Skeletal muscle tissue (tissue), 4 donors: ENCODE data around the gene AKAP9. TPM values are rescaled to one million over a fixed set of nuclear protein-coding genes. Genes with fewer than 3 reads are reported as not detected.
A peak's percentile ranks its signal among the peaks of the same experiment; 100 is the strongest.

Experiments
- H3K27ac ChIP-seq: one replicate; pipeline ENCODE4 v1.7.0; 2013; ENCODE audit warnings: mild to moderate bottlenecking, low read depth, low read length, inconsistent platforms
- H3K27me3 ChIP-seq, 3 donors: one replicate each; pipeline ENCODE4 v1.7.0; 2013; ENCODE audit warnings: low read length in 3 of 3; ENCODE audit not compliant: control insufficient read depth in 3 of 3, insufficient read depth in 3 of 3
- H3K36me3 ChIP-seq, 3 donors: one replicate each; pipeline ENCODE4 v1.7.0; 2013; ENCODE audit warnings: low read length in 3 of 3; ENCODE audit not compliant: control insufficient read depth in 3 of 3, insufficient read depth in 3 of 3
- H3K4me1 ChIP-seq, 3 donors: one replicate each; pipeline ENCODE4 v1.7.0; 2013; ENCODE audit warnings: low read length in 3 of 3, mild to moderate bottlenecking in 3 of 3; ENCODE audit not compliant: control insufficient read depth in 3 of 3, insufficient read depth in 3 of 3
- H3K4me3 ChIP-seq, 3 donors: one replicate each; pipeline ENCODE4 v1.7.0; 2013; ENCODE audit warnings: low read length in 3 of 3
- H3K9ac ChIP-seq, 3 donors: one replicate each; pipeline ENCODE4 v1.7.0; 2013; ENCODE audit warnings: low read length in 3 of 3, mild to moderate bottlenecking in 3 of 3, moderate library complexity in 2 of 3, low read depth in 1 of 3
- H3K9me3 ChIP-seq, 3 donors: one replicate each; pipeline ENCODE4 v1.7.0; 2013; ENCODE audit warnings: low read length in 3 of 3; ENCODE audit not compliant: control insufficient read depth in 3 of 3
- total RNA-seq: library from RNA; depleted of rRNA; stranded (reverse); fragments of >200 nt; gene quantifications from one replicate; pipeline ENCODE4 v1.2.3, GENCODE V29; 2014
- donor health status: Osteomylitis.

AKAP9 gene
- total RNA-seq, 1 donor from 2014 or later, result 57.9 TPM

DNA sequence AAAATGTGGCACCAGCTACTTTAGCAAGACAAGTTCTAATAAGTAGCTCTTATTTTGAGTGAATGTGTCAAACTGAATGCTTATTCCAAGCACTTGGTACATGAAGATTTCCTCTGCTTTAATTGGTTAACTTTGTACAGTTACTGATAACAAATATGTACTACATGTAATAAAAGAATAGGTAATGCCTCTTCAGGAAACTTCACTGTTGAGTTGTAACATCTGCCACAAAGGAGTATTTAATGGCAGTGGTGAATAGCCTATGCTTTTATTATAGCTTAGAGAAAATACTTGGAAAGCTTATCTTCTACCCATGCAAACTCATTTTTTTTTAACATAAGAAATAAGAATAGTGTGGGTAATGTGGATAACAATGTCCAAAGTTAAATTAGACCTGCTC is 111.0 kb downstream of the AKAP9 start:
- peak overlapping the region in 1 of 3 donors; percentile 46 for H3K9ac ChIP-seq
- no peaks in the 10 kb centered on the region for H3K27me3 ChIP-seq
- H3K36me3 ChIP-seq, result peaks cover 6 to 38% (median 24%) of the 10 kb centered on the region in 3 donors
- no peak overlapping the region for H3K4me3 ChIP-seq
- no peak overlapping the region for H3K27ac ChIP-seq
- H3K4me1 ChIP-seq, result peaks cover 2 to 7% (median 2%) of the 10 kb centered on the region in 3 donors
- no peaks in the 10 kb centered on the region for H3K9me3 ChIP-seq

DNA sequence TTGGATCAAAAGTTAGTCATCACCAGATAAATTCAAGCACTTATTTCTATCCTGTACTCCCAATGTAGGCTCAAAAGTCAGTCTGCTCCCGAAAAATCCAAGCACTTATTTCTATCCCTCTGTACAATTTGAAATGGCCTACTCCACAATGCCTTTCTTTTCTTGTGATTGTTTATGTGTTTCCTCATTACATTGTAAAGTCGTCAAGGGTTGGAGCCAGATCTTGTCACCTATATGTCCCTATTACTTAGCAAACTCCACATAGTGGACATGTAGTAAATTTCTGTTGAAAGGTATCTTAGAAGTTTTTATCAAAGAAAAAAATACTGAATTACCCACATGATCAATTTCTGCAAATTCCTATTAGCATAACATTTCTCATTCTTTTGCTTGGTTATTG is 111.5 kb downstream of the AKAP9 start:
- H3K27me3 ChIP-seq, result no peaks in the 10 kb centered on the region
- peaks cover 2 to 33% (median 21%) of the 10 kb centered on the region in 3 donors for H3K36me3 ChIP-seq
- H3K27ac ChIP-seq, result no peak overlapping the region
- peaks cover 2 to 7% (median 2%) of the 10 kb centered on the region in 3 donors for H3K4me1 ChIP-seq
- H3K9me3 ChIP-seq, result no peaks in the 10 kb centered on the region
- H3K4me3 ChIP-seq, result no peak overlapping the region
- H3K9ac ChIP-seq, result peak overlapping the region in 1 of 3 donors; percentile 46

DNA sequence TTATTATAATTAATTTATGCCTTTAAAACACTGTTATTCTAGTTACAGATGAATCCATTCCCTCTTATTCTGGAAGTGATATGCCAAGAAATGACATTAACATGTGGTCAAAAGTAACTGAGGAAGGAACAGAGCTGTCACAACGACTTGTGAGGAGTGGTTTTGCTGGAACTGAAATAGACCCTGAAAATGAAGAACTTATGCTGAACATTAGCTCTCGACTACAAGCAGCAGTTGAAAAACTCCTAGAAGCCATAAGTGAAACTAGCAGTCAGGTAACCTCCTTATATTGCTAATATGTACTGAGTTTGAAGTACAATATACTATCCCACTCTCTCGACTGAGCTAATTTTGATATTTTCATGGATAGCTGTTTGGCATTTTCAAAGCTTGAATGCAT is 112.0 kb downstream of the AKAP9 start:
- no peak overlapping the region for H3K4me3 ChIP-seq
- no peak overlapping the region for H3K27ac ChIP-seq
- H3K9ac ChIP-seq, result no peak overlapping the region
- peaks cover 2 to 30% (median 21%) of the 10 kb centered on the region in 3 donors for H3K36me3 ChIP-seq
- peaks cover 2 to 10% (median 6%) of the 10 kb centered on the region in 3 donors for H3K4me1 ChIP-seq
- no peaks in the 10 kb centered on the region for H3K9me3 ChIP-seq
- no peaks in the 10 kb centered on the region for H3K27me3 ChIP-seq

DNA sequence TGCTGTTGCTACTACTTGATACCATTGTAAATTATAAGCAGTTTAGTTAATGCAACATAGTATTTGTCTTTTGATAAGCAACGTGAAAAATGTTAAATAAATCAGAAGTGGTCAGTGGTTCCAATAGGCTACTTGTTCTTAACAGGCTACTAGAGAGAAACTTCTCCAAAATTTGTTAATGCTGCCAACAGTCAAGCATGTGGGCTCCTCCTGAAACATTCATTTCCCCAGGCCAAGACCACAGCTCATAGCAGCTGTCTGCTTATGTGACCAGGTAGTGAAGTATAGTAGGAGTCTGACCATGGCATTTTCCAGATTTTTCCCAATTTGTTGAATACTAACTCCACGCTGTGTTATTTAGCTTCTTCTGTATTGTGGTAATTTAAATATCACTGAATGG is 112.7 kb downstream of the AKAP9 start:
- H3K9me3 ChIP-seq, result no peaks in the 10 kb centered on the region
- no peaks in the 10 kb centered on the region for H3K27me3 ChIP-seq
- peaks cover 2 to 10% (median 6%) of the 10 kb centered on the region in 3 donors for H3K4me1 ChIP-seq
- H3K36me3 ChIP-seq, result peaks cover 2 to 30% (median 21%) of the 10 kb centered on the region in 3 donors
- H3K4me3 ChIP-seq, result no peak overlapping the region
- no peak overlapping the region for H3K9ac ChIP-seq
- peak overlapping the region; percentile 48 for H3K27ac ChIP-seq

DNA sequence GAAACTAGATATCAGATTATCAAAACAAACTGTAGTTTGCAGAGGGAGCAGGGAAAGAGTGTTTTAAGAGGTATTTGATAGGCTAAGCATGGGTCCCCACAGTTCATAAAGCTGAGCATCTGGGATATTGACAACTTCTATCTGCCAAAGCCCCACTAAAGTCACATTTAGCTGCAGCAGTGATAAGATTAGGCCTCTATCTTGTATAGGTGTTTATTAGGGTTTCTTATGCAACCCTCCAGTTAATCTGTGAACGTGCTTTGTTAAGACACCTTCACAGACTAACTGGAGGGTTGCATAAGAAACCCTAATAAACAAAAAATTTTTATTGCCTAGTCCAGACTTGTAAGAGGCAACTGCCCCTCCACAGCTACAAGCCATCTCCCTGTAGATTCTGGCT is 115.6 kb downstream of the AKAP9 start:
- Histone ChIP-seq H3K36me3 (peaks cover 0 to 19% (median 9%) of the 10 kb centered on the region in 3 donors), H3K9me3 (no peaks in the 10 kb centered on the region), H3K4me3 (no peak overlapping the region), H3K27me3 (no peaks in the 10 kb centered on the region), H3K27ac (peak overlapping the region; percentile 75), H3K4me1 (peaks cover 6 to 10% (median 10%) of the 10 kb centered on the region in 3 donors), H3K9ac (no peak overlapping the region)

DNA sequence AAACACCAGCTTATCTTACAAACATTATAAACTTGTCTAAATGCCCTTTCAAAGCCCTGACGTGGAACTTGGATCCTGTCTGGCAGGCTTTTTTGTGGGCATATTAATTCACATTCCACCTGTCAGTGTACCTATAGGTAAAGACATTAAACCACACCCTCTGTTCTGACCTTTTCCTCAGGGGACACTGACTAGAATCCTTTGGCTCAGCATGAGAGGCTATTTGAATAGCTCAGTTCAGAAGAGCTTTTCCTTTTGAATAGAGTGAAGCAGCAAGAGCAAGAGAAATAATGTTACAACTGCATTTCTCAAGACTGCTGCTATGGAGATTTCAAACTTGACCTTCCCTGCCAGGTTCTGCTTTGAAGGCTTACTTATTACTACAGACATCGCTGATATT is 116.7 kb downstream of the AKAP9 start:
- Histone ChIP-seq H3K36me3 (peaks cover 0 to 13% (median 9%) of the 10 kb centered on the region in 3 donors), H3K4me1 (peaks cover 6 to 11% (median 10%) of the 10 kb centered on the region in 3 donors), H3K9me3 (no peaks in the 10 kb centered on the region), H3K27ac (peak overlapping the region; percentile 75), H3K4me3 (peak overlapping the region; percentile 37 to 75 (median 67)), H3K9ac (peak overlapping the region; percentile 68 to 86 (median 73)), H3K27me3 (no peaks in the 10 kb centered on the region)

DNA sequence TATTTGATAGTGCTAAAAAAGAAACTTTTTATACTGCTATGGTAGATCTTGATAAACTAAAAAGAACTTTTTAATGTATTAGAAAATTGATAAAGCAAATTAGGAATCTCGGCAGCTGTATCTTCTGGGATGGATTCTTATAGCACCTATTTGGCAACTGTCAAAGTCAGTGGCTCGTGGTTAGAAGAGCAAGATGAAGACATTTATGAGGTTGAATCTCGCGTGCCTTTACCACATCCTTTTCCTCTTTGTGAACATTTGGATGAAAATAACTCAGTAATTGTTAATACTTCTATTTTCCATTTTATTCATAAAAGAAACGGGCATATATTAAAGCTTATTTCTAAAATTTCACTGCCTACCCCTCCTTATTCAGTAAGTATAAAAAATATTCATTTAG is 117.4 kb downstream of the AKAP9 start:
- peak overlapping the region; percentile 75 for H3K27ac ChIP-seq
- no peaks in the 10 kb centered on the region for H3K9me3 ChIP-seq
- peaks cover 6 to 11% (median 10%) of the 10 kb centered on the region in 3 donors for H3K4me1 ChIP-seq
- H3K36me3 ChIP-seq, result peaks cover 0 to 13% (median 5%) of the 10 kb centered on the region in 3 donors
- peak overlapping the region; percentile 62 to 75 (median 67) for H3K4me3 ChIP-seq
- no peaks in the 10 kb centered on the region for H3K27me3 ChIP-seq
- peak overlapping the region; percentile 68 to 86 (median 73) for H3K9ac ChIP-seq

DNA sequence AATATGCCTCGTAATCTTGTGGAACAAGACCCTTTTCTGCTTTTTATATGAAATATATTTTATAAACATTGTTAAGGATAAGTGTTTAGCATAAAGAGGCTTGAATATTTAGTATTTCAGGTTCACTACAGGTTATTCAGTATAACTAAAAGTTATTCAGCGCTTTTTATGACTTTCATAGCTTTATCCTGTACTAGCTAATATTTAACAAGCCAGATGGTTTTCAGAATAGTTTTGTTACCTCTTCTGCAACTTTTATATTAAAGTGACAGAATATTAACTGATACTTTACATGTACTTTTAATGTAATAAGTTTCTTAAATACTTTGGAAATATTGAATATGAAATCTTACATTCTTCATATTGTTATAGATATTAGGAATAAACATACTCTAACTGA is 118.2 kb downstream of the AKAP9 start:
- Histone ChIP-seq H3K27me3 (no peaks in the 10 kb centered on the region), H3K9ac (peak overlapping the region; percentile 68 to 86 (median 73)), H3K4me3 (peak overlapping the region; percentile 62 to 75 (median 67)), H3K9me3 (no peaks in the 10 kb centered on the region), H3K36me3 (peaks cover 0 to 11% (median 0%) of the 10 kb centered on the region in 3 donors), H3K27ac (peak overlapping the region; percentile 75), H3K4me1 (peaks cover 3 to 9% (median 4%) of the 10 kb centered on the region in 3 donors)

DNA sequence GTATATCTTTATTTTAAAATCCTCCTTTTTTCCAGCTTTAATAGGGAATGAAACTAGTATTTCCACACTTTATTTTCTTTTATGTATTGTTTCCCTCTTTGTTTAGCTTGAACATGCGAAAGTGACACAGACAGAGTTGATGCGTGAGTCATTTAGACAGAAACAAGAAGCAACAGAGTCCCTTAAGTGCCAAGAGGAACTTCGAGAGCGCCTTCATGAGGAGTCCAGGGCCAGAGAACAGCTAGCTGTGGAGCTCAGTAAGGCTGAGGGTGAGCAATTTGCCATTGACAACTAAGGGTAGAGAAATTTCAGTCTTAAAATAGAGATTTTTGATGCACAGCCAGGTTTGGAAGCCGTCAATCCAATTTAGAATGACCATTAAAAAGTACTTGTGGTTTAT is 120.5 kb downstream of the AKAP9 start:
- no peaks in the 10 kb centered on the region for H3K27me3 ChIP-seq
- peak overlapping the region; percentile 57 for H3K27ac ChIP-seq
- peak overlapping the region; percentile 34 to 86 (median 68) for H3K9ac ChIP-seq
- H3K4me3 ChIP-seq, result peak overlapping the region in 1 of 3 donors; percentile 61
- no peaks in the 10 kb centered on the region for H3K9me3 ChIP-seq
- H3K4me1 ChIP-seq, result peaks cover 3 to 9% (median 4%) of the 10 kb centered on the region in 3 donors
- H3K36me3 ChIP-seq, result peaks cover 3 to 22% (median 5%) of the 10 kb centered on the region in 3 donors

DNA sequence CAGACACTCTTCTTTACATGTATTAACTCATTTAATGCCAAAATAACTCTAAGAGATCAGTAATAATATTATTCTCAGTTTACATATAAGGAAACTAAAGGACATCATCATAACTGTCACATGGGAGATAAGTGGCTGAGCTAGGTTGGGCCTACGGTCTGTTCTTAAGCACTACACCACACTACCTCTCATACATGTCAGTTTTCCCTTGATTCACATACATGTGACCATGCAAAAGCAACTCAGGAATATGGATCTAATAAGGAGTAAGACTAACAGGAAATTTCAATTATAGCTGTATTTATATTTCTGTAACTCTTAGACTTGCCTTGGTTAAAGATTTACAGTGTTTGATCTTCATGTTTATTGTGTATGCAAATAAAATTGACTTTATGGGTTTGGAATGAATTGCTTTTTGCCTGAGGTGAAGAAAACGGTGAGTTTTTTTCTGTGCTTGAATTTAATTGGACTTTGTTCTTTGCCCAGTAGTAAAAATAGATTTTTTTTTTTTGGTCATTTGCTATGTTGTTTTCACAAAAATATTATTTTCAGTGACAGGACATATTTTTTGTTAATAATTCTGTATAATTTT is 123.9 kb downstream of the AKAP9 start:
- Histone ChIP-seq H3K27ac (no peak overlapping the region), H3K9me3 (no peaks in the 10 kb centered on the region), H3K9ac (no peak overlapping the region), H3K4me1 (peaks cover 0 to 9% (median 0%) of the 10 kb centered on the region in 3 donors), H3K36me3 (peaks cover 14 to 40% (median 26%) of the 10 kb centered on the region in 3 donors), H3K27me3 (no peaks in the 10 kb centered on the region), H3K4me3 (no peak overlapping the region)
